T-cell (primary cell): ENCODE data around the gene CATSPERD. TPM values are rescaled to one million over a fixed set of nuclear protein-coding genes. Genes with fewer than 3 reads are reported as not detected.

Source experiments
- ATAC-seq, 4 experiments: fragments of 200-7000 bp in 3 of 4; fragments of 150-1000 bp in 1 of 4; cut with Tn5 transposase; replicated peaks in 1 of 4; 1 replicate in 3 of 4; 2 replicates in 1 of 4; pipeline ENCODE4 v1.10.0; 2021; ENCODE audit warnings: moderate library complexity in 3 of 4, mild to moderate bottlenecking in 2 of 4, moderate number of reproducible peaks in 1 of 4
- CTCF ChIA-PET, 2 donors: fragments of 300-600 bp; sonication (Branson Sonifier 250); formaldehyde crosslinking; loops; one replicate each; lab custom pipeline; 2022; ENCODE audit warnings: antibody characterized with exemption in 2 of 2; lab: Charles Lee
- POLR2A ChIA-PET, 2 donors: fragments of 300-600 bp; sonication (Branson Sonifier 250); formaldehyde crosslinking; loops; one replicate each; lab custom pipeline; 2022; ENCODE audit warnings: antibody characterized with exemption in 2 of 2; lab: Charles Lee
- DNase-seq, 35 experiments: peaks; one replicate each; pipeline versions ENCODE4 v3.0.0 to v3.0.0-alpha.2; 2013 to 2023
- H3K27ac ChIP-seq: one replicate; pipeline ENCODE4 v1.5.1; 2013; ENCODE audit warnings: low read length
- H3K27me3 ChIP-seq, 2 experiments: replicated peaks in 1 of 2; 1 replicate in 1 of 2; 2 replicates in 1 of 2; pipeline versions ENCODE4 v1.6.1 to v1.7.0; 2013; ENCODE audit warnings: low read length in 1 of 2, mixed read lengths in 1 of 2; ENCODE audit not compliant: control insufficient read depth in 2 of 2, insufficient read depth in 2 of 2; ENCODE audit errors: extremely low read depth in 1 of 2
- H3K36me3 ChIP-seq, 2 donors: 1 replicate in 1 of 2; 2 replicates in 1 of 2; pipeline versions ENCODE4 v1.6.1 to v1.7.0; 2013; ENCODE audit warnings: low read length in 1 of 2; ENCODE audit not compliant: control insufficient read depth in 2 of 2, insufficient read depth in 1 of 2; ENCODE audit errors: extremely low read depth in 1 of 2
- H3K4me1 ChIP-seq, 2 experiments: 1 replicate in 1 of 2; 2 replicates in 1 of 2; pipeline versions ENCODE4 v1.6.1 to v1.7.0; 2013; ENCODE audit warnings: low read length in 2 of 2, mixed read lengths in 1 of 2; ENCODE audit not compliant: insufficient read depth in 2 of 2, control insufficient read depth in 1 of 2; ENCODE audit errors: extremely low read depth in 1 of 2
- H3K4me3 ChIP-seq, 2 donors: 1 replicate in 1 of 2; 2 replicates in 1 of 2; pipeline versions ENCODE4 v1.5.1 to v1.7.0; 2013; ENCODE audit warnings: mild to moderate bottlenecking in 2 of 2, low read length in 1 of 2, moderate library complexity in 1 of 2; ENCODE audit not compliant: control insufficient read depth in 1 of 2; ENCODE audit errors: extremely low read depth in 1 of 2
- H3K9me3 ChIP-seq: 2 replicates; pipeline ENCODE4 v1.7.0; 2013
- H3K27ac Mint-ChIP-seq, 2 donors: one replicate each; pipeline ENCODE4 v1.8.0; 2020 to 2021; ENCODE audit warnings: mild to moderate bottlenecking in 2 of 2, mixed read lengths in 2 of 2
- H3K27me3 Mint-ChIP-seq, 2 donors: one replicate each; pipeline ENCODE4 v1.8.0; 2021 to 2022; ENCODE audit warnings: mixed read lengths in 2 of 2
- H3K36me3 Mint-ChIP-seq: one replicate; pipeline ENCODE4 v1.8.0; 2021; ENCODE audit warnings: mixed read lengths
- H3K4me1 Mint-ChIP-seq, 3 donors: one replicate each; pipeline ENCODE4 v1.8.0; 2020 to 2022; ENCODE audit warnings: mixed read lengths in 3 of 3, mild to moderate bottlenecking in 1 of 3
- H3K4me3 Mint-ChIP-seq, 3 donors: one replicate each; pipeline ENCODE4 v1.8.0; 2020 to 2022; ENCODE audit warnings: mild to moderate bottlenecking in 3 of 3, mixed read lengths in 3 of 3, moderate library complexity in 3 of 3
- H3K9me3 Mint-ChIP-seq, 3 donors: one replicate each; pipeline ENCODE4 v1.8.0; 2020 to 2022; ENCODE audit warnings: mixed read lengths in 3 of 3
- WGBS: methylation state at CpG from one replicate; pipeline ENCODE4 v1.1.5; 2013; ENCODE audit warnings: missing lambda C conversion rate; ENCODE audit not compliant: insufficient coverage; 5-methylcytosine and 5-hydroxymethylcytosine counted together
- total RNA-seq, 35 experiments: library from RNA in 6 of 35; stranded (reverse) in 6 of 35; fragments of 120-200 nt in 1 of 35; gene quantifications; one replicate each; pipeline versions ENCODE4 v1.2.1 to v1.2.4 and lab custom pipeline; 2013 to 2026

Gene CATSPERD
- total RNA-seq, 5 donors from 2014 or later (not counting 1 experiment from before 2014, with no cell fraction given): not detected

DNA sequence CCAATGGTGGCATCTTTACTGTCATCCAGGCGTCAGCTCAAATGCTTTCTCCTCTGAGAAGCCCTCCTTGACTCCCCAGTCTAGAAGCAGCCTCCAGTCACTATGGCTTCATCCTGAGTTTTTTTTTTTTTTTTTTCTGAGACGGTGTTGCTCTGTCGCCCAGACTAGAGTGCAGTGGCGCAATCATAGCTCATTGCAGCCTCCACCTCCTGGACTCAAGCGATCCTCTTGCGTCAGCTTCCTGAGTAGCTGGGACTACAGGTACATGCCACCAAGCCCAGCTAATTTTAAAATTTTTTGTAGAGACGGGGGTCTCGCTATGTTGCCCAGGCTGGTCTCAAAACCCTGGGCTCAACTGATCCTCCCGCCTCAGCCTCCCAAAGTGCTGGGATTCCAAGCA, 88.6 kb downstream of the CATSPERD start:
- 92% methylated on average over 6 of the region's 9 CpGs for WGBS
- ATAC-seq: no peak
- no peaks in the 10 kb centered on the region for H3K9me3 Mint-ChIP-seq
- H3K27me3 Mint-ChIP-seq: no peaks in the 10 kb centered on the region
- H3K27ac Mint-ChIP-seq: no peak overlapping the region
- no peaks in the 10 kb centered on the region for H3K36me3 ChIP-seq
- peaks cover 5 to 12% (median 6%) of the 10 kb centered on the region in 3 donors for H3K4me1 Mint-ChIP-seq
- POLR2A ChIA-PET: no interaction called here
- CTCF ChIA-PET: interaction anchor here in 1 of 2 donors (0.6 kb wide), 2 partner anchors 27 to 528 kb away, joined by 3 to 4 read pairs; no protein-coding TSS in a partner anchor
- peaks cover 3 to 15% of the 10 kb centered on the region in 2 experiments for H3K4me1 ChIP-seq
- H3K4me3 Mint-ChIP-seq: no peak overlapping the region
- H3K4me3 ChIP-seq: no peak overlapping the region
- DNase-seq: no peak
- peaks cover 0 to 16% of the 10 kb centered on the region in 2 experiments for H3K27me3 ChIP-seq
- H3K36me3 Mint-ChIP-seq: no peaks in the 10 kb centered on the region
- no peak overlapping the region for H3K27ac ChIP-seq
- H3K9me3 ChIP-seq: no peaks in the 10 kb centered on the region

DNA sequence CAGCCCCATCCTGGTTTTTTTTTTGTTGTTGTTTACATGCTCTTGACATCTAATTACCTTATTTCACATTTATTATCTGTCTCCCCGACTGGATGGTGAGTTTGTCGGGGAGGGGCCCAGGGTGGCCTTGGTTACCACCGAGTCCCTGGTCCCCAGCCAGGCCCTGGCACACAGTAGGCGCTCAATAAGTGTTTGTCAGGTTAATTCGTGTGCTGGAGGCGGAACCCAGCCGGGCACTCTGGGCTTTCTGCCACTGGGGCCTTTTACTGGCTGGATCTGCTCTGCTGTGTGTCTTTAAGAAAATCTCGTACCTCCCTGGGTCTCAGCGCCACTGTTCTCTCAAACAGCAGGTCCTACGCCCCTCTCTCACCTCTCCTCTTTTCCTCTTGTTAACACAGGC, 89.0 kb downstream of the CATSPERD start:
- Mint-ChIP-seq H3K36me3 (no peaks in the 10 kb centered on the region), H3K9me3 (no peaks in the 10 kb centered on the region), H3K4me1 (peaks cover under 1 to 8% (median 2%) of the 10 kb centered on the region in 3 donors), H3K4me3 (no peak overlapping the region), H3K27ac (no peak overlapping the region), H3K27me3 (no peaks in the 10 kb centered on the region)
- no peaks in the 10 kb centered on the region for H3K9me3 ChIP-seq
- H3K4me1 ChIP-seq: peaks cover under 1 to 10% of the 10 kb centered on the region in 2 experiments
- H3K27me3 ChIP-seq: peaks cover 0 to 13% of the 10 kb centered on the region in 2 experiments
- WGBS: 84% methylated on average over 6 of the region's 10 CpGs
- H3K36me3 ChIP-seq: no peaks in the 10 kb centered on the region
- no peak for DNase-seq
- CTCF ChIA-PET: interaction anchor here in 1 of 2 donors (0.6 kb wide), 2 partner anchors 27 to 527 kb away, joined by 3 to 4 read pairs; no protein-coding TSS in a partner anchor
- H3K27ac ChIP-seq: no peak overlapping the region
- H3K4me3 ChIP-seq: no peak overlapping the region
- POLR2A ChIA-PET: no interaction called here
- ATAC-seq: no peak

DNA sequence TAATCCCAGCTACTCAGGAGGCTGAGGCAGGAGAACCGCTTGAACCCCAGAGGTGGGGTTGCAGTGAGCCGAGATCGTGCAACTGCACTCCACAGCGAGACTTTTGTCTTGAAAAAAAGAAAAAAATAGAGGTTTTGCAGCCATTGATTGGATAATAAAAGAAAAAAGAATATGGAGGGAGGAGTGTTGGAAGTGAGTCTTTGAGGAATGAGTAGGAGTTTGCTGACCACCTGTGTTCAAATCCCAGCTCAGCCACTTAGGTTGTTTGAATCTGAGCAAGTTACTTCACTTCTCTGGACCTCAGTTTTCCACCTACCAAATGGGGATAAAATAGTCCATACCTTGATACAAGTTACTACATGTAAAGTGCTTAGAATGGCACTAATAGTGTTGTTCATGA, 90.7 kb downstream of the CATSPERD start:
- no peak for ATAC-seq
- ChIA-PET POLR2A (no interaction called here), CTCF (interaction anchor here in 1 of 2 donors (1.0 kb wide), 1 partner anchor 17 kb away, joined by 3 read pairs; no protein-coding TSS in a partner anchor)
- H3K27ac Mint-ChIP-seq: no peak overlapping the region
- no peak overlapping the region for H3K27ac ChIP-seq
- H3K9me3 ChIP-seq: no peaks in the 10 kb centered on the region
- WGBS: 92% methylated on average over 4 of the region's 4 CpGs
- H3K36me3 Mint-ChIP-seq: no peaks in the 10 kb centered on the region
- no peaks in the 10 kb centered on the region for H3K9me3 Mint-ChIP-seq
- no peak overlapping the region for H3K4me3 ChIP-seq
- H3K4me1 Mint-ChIP-seq: peaks cover 0 to 6% (median 0%) of the 10 kb centered on the region in 3 donors
- peaks cover 0 to 7% of the 10 kb centered on the region in 2 experiments for H3K27me3 ChIP-seq
- DNase-seq: no peak
- no peak overlapping the region for H3K4me3 Mint-ChIP-seq
- H3K36me3 ChIP-seq: no peaks in the 10 kb centered on the region
- H3K27me3 Mint-ChIP-seq: no peaks in the 10 kb centered on the region
- no peaks in the 10 kb centered on the region for H3K4me1 ChIP-seq

DNA sequence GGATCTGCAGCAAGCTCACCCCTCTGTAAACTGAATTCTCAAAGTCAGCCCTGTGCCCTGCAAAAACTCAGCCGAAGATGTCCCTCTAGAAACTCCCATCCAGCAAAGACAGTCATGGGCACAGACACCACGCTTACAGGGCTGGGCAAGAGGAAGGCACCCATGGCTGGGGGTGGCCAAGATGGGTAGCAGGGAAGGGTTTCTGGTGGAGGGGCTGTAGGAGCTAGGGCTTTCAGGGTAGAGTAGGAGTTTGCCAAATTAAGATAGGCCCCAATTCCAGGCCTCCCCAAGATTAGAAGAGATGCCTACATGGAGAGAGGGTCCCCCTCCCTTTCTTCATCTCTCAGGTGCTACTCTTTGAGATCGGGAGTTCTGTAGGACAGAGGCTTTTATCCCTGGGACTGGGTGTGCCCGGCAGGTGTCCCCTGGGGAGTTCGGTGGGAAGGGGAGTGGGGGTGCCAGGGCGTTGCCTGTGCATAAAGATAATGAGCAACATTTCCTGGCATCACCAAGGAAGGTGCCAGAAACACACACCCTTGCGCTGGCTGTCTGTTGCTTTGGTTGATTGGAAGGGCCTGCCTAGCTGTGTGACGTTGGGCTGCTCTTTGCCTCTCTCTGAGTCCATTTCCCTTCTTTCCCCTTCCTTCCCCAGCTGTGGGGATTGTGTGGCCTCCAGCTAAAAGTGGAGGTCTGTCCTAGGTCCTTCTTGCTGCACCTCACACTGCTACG, 93.8 kb downstream of the CATSPERD start:
- Histone ChIP-seq H3K4me1 (no peaks in the 10 kb centered on the region), H3K36me3 (no peaks in the 10 kb centered on the region), H3K9me3 (no peaks in the 10 kb centered on the region), H3K4me3 (no peak overlapping the region), H3K27me3 (peaks cover 0 to 15% of the 10 kb centered on the region in 2 experiments), H3K27ac (no peak overlapping the region)
- CTCF ChIA-PET: no interaction called here
- DNase-seq (no peak), ATAC-seq (no peak)
- no peak overlapping the region for H3K4me3 Mint-ChIP-seq
- POLR2A ChIA-PET: no interaction called here
- no peak overlapping the region for H3K27ac Mint-ChIP-seq
- peaks cover 1 to 8% of the 10 kb centered on the region in 2 donors for H3K27me3 Mint-ChIP-seq
- H3K9me3 Mint-ChIP-seq: no peaks in the 10 kb centered on the region
- H3K4me1 Mint-ChIP-seq: no peaks in the 10 kb centered on the region
- 74% methylated on average over 5 of the region's 9 CpGs for WGBS
- no peaks in the 10 kb centered on the region for H3K36me3 Mint-ChIP-seq

DNA sequence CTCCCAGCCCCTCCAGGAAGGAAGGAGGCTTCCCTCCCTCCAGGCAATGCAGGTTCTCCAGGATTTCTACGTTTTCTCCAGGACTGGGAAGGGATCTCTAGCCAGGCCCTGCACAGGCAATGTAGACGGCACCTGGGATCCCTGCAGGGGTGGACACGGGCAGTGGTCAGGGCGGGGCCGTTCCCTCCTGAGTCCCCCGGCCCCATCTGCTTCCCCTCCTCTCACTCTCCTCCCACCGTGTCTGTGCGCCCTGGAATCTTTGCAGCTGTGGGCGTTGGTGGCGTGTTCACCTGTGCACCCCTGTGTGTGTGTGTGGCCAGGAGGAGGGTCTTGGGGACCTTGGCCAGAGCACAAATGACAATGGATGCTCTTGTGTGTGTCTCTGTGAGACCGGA, 94.4 kb downstream of the CATSPERD start:
- 63% methylated on average over 4 of the region's 11 CpGs for WGBS
- Histone ChIP-seq H3K27ac (no peak overlapping the region), H3K4me1 (no peaks in the 10 kb centered on the region), H3K4me3 (no peak overlapping the region), H3K27me3 (peaks cover 0 to 15% of the 10 kb centered on the region in 2 experiments), H3K36me3 (no peaks in the 10 kb centered on the region), H3K9me3 (no peaks in the 10 kb centered on the region)
- POLR2A ChIA-PET: interaction anchor here in 1 of 2 donors (0.7 kb wide), 1 partner anchor 10 kb away, joined by 11 read pairs; no protein-coding TSS in a partner anchor
- CTCF ChIA-PET: interaction anchor here in 1 of 2 donors (0.7 kb wide), 1 partner anchor 11 kb away, joined by 4 read pairs; no protein-coding TSS in a partner anchor
- peaks cover 1 to 8% of the 10 kb centered on the region in 2 donors for H3K27me3 Mint-ChIP-seq
- no peak overlapping the region for H3K4me3 Mint-ChIP-seq
- no peaks in the 10 kb centered on the region for H3K36me3 Mint-ChIP-seq
- DNase-seq (no peak), ATAC-seq (no peak)
- no peak overlapping the region for H3K27ac Mint-ChIP-seq
- H3K4me1 Mint-ChIP-seq: no peaks in the 10 kb centered on the region
- no peaks in the 10 kb centered on the region for H3K9me3 Mint-ChIP-seq

DNA sequence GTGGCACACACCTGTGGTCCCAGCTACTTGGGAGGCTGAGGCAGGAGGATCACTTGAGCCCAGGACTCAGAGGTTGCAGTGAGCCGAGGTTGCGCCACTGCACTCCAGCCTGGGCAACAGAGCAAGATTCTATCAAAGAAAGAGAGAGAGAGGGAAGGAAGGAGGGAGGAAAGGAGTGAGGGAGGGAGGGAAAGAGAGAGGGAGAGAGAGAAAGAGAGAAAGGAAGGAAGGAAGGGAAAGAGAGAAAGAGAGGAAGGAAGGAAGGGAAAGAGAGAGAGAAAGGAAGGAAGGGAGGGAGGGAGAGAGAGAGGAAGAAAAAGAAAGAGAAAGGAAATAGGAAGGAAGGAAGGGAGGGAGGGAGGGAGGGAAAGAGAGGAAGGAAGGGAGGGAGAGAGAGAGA, 96.8 kb downstream of the CATSPERD start:
- Mint-ChIP-seq H3K36me3 (no peaks in the 10 kb centered on the region), H3K9me3 (no peaks in the 10 kb centered on the region), H3K27ac (no peak overlapping the region), H3K4me1 (no peaks in the 10 kb centered on the region), H3K27me3 (peaks cover 1 to 8% of the 10 kb centered on the region in 2 donors), H3K4me3 (no peak overlapping the region)
- DNase-seq (no peak), ATAC-seq (no peak)
- no peaks in the 10 kb centered on the region for H3K9me3 ChIP-seq
- H3K4me3 ChIP-seq: no peak overlapping the region
- H3K4me1 ChIP-seq: no peaks in the 10 kb centered on the region
- H3K27ac ChIP-seq: no peak overlapping the region
- no peaks in the 10 kb centered on the region for H3K36me3 ChIP-seq
- peaks cover 0 to 15% of the 10 kb centered on the region in 2 experiments for H3K27me3 ChIP-seq
- POLR2A ChIA-PET: no interaction called here
- WGBS: 83% methylated on average over 1 of the region's 2 CpGs
- CTCF ChIA-PET: no interaction called here
